Vagina (tissue), 2 donors: Measurements from ENCODE around the gene CDK6.

Source experiments
- POLR2AphosphoS5 ChIP-seq, 2 donors: sonication (generic); formaldehyde crosslinking; IDR thresholded peaks; one replicate each; pipeline ENCODE4 v1.9.0; 2017; ENCODE audit warnings: antibody characterized with exemption in 2 of 2, mild to moderate bottlenecking in 2 of 2, low read depth in 1 of 2; ENCODE audit not compliant: insufficient read depth in 1 of 2
- TF ChIP-seq, protein P1 (sequence below), 3 experiments: fragments of 450-650 bp in 2 of 3; fragments of 200-600 bp in 1 of 3; sonication (generic) in 1 of 3; IDR thresholded peaks; one replicate each; pipeline ENCODE4 v1.5.1; 2017 to 2019; ENCODE audit warnings: antibody characterized with exemption in 3 of 3, mild to moderate bottlenecking in 2 of 3, moderate library complexity in 2 of 3

DNA sequence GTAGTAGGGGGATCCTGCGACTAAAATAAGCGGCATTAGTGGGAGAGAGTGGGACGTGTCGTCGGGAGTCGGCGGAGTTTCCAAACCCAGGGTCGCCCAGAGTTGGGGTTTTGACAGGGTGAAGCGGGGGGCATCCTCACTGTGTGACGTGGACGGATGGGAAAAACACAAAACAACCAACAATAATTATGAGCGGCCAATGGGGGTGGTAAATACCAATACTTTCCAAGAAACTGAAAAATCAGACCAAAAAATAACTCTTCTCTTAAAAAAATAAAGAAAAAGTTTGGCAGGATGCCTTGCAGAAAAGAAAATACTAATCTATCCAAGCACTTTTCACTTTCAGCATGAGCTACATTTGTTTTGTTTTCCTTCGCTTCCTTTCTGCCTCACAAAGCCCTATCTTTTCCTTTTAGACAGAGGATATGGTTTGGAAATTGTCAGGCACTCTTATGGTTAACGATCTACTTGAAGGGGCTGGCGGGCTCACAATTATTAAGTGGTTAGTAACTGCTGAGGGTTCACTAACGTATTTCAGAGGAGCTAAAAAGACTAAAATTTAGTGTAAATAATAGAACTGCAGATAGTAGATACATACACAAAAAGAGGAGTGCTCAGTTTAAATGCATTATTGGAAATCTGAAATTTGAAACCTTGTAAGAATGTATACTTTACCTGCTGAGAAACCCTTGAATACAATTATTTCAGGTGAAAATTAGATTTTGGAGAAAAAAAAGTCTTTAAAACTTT, 802 bp upstream of the CDK6 start:
- TF ChIP-seq, protein P1, sequence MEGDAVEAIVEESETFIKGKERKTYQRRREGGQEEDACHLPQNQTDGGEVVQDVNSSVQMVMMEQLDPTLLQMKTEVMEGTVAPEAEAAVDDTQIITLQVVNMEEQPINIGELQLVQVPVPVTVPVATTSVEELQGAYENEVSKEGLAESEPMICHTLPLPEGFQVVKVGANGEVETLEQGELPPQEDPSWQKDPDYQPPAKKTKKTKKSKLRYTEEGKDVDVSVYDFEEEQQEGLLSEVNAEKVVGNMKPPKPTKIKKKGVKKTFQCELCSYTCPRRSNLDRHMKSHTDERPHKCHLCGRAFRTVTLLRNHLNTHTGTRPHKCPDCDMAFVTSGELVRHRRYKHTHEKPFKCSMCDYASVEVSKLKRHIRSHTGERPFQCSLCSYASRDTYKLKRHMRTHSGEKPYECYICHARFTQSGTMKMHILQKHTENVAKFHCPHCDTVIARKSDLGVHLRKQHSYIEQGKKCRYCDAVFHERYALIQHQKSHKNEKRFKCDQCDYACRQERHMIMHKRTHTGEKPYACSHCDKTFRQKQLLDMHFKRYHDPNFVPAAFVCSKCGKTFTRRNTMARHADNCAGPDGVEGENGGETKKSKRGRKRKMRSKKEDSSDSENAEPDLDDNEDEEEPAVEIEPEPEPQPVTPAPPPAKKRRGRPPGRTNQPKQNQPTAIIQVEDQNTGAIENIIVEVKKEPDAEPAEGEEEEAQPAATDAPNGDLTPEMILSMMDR (IDR thresholded peaks at IDR 0.05): no peak
- TF ChIP-seq POLR2AphosphoS5 (IDR thresholded peaks at IDR 0.05; ENCODE audit: insufficient read depth in 1 of 2, low read depth in 1 of 2): peak in 1 of 2 donors; percentile 14
